Vagina (tissue), 2 donors: Measurements from ENCODE around the gene PAPPA2.

Experiments used
- CTCF ChIP-seq, 3 experiments: fragments of 450-650 bp in 2 of 3; fragments of 200-600 bp in 1 of 3; sonication (generic) in 1 of 3; IDR thresholded peaks; one replicate each; pipeline ENCODE4 v1.5.1; 2017 to 2019; ENCODE audit warnings: antibody characterized with exemption in 3 of 3, mild to moderate bottlenecking in 2 of 3, moderate library complexity in 2 of 3
- POLR2A ChIP-seq, 2 donors: fragments of 450-650 bp; IDR thresholded peaks; one replicate each; pipeline ENCODE4 v1.6.1; 2017; ENCODE audit warnings: antibody characterized with exemption in 2 of 2, mild to moderate bottlenecking in 2 of 2, moderate library complexity in 2 of 2

- TF ChIP-seq CTCF (IDR thresholded peaks at IDR 0.05) (no peak), POLR2A (IDR thresholded peaks at IDR 0.05) (no peak)
Measured at GRCh38 chr1:176617881-176618280, 154.9 kb downstream of the PAPPA2 start.
